Hippocampal formation (tissue), 2 donors: ENCODE measurements around the gene HSF2.
A peak's percentile ranks its signal among the peaks of the same experiment; 100 is the strongest.

Source experiments
- DNase-seq, 2 donors: peaks; one replicate each; lab custom pipeline; 2025; lab: John Stamatoyannopoulos, UW

The HSF2 gene, protein sequence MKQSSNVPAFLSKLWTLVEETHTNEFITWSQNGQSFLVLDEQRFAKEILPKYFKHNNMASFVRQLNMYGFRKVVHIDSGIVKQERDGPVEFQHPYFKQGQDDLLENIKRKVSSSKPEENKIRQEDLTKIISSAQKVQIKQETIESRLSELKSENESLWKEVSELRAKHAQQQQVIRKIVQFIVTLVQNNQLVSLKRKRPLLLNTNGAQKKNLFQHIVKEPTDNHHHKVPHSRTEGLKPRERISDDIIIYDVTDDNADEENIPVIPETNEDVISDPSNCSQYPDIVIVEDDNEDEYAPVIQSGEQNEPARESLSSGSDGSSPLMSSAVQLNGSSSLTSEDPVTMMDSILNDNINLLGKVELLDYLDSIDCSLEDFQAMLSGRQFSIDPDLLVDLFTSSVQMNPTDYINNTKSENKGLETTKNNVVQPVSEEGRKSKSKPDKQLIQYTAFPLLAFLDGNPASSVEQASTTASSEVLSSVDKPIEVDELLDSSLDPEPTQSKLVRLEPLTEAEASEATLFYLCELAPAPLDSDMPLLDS

DNA sequence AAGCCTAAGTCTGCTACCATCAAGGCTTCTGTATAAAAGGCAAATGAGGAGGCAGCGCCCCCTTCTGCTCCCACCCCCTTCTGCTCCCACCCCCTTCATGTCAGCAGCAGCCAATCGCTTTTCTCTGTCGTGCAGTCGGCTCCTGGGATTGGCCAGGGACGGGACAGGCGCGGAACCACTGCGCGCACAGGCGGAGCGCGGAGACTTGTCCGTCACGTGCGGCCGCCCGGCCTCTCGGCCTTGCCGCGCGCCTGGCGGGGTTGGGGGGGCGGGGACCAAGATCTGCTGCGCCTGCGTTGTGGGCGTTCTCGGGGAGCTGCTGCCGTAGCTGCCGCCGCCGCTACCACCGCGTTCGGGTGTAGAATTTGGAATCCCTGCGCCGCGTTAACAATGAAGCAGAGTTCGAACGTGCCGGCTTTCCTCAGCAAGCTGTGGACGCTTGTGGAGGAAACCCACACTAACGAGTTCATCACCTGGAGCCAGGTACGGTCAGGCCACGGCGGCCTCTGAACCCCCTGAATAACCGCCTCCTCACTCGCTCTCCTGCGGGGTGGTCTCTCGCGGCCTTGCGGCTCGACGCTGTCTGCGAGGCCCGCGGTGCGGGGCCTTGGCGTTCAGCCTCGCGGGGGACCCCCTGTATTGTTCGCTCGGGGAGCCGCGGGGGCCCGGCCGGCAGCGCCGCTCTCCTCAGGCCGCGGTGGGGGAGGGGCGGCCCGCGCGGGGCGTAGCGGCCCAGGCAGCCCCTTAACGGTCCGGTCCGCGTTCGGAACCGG, at the start of gene HSF2:
HSF2 (plus strand) TSS at position 305 of the 773 bp plus-strand sequence; CDS start at position 391, 86 bp downstream.
- DNase-seq: peak; percentile 97 to 99

DNA sequence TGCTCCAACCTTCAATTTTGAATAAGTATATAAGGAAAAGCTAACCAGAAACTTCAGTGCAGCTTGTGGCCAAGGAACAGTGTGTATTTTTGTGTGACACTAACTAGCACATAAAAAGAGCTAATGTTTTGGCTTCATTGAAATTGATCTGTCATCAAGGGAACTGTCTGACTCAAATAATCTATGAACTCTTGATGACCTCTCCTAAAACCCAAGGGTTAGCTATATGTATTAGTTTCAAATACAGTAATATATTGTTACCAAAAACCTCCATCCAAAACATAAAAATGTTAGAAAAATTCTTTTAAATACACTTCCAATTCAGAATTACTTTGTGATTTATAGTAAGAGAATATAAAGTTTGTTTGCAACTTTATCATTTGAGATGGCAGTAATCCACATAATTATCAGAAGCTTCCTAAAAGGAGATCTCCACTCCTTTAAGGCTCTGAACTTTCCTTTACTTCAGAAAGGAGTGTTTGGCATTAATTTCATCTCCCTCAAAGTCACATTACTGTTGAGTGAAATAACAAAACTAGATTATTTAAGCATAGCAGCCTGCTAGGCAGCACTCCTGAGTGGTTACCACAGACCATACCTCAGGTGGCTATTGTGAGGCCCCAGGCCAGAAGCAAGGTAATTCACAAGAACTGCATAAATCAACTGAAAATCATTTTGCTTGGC, 46.3 kb upstream of the HSF2 start:
- DNase-seq: no peak

DNA sequence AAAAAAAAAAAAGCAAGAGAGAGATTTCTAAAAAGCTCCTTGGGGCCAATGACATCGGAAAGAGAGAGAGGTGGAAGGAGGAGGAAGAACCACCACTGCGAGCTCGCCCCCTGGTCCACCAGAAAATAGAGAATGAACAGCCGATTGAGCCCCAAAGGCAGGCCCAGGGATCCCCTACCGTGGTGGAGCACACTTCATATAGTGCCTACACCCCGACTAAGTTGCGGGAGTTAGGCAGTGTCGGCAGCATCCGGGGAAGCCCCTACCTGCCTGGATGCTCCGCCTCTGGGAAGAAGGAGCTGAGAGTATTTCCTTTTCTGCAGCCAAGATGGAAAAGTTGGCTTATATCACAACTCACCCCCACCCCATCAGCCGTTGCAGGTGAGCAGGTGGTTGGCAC, 38.6 kb upstream of the HSF2 start:
- DNase-seq: no peak

DNA sequence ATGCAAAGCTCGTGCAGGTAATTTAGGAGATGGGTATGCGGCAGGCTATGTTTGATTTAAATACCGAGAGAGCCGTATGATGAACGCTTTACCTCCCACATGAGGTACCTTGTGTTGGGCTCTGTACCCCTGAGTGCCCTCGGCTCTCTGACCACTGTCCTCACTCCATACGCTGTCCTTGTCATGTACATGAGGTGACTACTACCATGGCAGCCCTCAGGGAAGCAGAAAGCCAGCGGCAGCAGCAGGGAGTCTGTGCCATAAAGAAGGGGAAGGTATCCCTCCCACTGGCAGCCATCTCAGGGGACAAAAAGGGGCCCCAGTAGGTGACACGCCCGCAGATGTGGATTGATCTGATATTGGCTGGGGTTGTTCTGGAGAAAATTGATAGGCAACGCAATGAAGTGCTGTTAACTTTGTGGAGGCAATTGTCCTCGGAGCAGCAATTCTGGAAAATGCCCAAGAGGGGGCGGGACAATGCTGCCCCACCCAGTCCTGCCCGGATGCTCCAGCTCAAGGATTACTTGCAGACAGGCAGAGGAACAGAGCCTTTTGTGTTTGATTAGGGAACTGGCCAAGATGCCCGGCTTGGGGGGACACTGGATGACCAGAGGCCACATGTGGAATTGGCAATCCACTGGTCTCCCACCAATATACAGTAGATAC, 38.0 kb upstream of the HSF2 start:
- DNase-seq: no peak

DNA sequence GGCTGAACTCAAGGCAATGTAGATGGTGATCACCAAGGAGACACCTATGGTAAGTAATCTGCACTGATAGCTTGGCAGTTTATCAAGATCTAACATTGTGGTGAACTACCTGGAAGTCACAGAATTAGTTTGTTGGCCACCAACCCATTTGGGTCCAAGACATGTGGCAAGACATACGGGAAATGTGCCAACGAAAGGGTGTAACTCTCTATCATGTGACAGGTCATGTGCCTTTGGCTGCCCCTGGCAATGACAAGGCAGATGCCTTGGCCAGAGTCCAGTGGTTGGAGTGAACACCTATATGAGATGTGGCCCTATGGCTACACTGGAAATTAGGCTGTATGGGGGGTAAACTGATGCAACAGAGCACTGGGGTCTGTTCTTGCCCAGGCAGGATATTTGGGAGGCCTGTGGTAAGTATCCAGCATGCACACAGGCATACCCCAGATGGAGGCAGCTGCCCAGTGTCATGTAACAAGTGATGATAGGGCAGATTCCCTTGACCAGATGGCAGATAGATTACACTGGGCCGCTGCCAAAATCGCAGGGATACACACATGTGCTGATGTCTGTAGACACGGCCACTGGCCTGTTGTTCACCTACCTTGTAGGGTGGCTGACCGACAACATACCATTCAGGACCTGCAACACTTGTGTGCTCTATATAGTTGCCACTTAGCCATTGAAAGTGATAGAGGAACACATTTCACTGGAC, 35.5 kb upstream of the HSF2 start:
- no peak for DNase-seq

DNA sequence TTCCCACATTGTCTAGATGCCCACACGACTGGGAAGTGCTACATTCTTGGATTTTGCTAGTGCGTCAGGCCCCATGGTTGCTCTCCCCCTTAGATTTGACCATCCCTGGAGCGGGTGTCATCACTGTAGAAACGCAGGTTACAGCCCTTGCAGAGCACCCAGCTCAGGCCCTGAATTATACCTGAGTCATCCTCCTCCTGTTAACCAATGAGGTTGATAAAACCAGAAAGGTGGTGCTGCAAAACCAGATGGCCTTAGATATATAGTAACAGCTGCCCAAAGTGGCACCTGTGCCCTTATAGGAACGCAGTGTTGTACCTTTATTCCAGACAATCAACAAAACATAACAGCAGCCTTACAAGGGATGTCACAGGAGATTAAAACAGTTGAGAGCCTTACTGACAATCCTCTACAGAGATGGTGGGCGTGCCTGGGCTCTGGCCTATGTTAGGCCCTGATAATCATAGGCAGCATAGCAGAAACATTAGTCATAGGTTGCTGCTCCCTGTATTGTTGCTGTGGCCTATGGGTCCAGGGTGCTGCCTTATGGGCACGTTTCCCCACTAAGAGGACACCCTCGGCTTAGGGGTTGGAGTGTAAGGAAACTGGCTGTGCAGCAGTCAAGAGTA, 33.6 kb upstream of the HSF2 start:
- DNase-seq: no peak

DNA sequence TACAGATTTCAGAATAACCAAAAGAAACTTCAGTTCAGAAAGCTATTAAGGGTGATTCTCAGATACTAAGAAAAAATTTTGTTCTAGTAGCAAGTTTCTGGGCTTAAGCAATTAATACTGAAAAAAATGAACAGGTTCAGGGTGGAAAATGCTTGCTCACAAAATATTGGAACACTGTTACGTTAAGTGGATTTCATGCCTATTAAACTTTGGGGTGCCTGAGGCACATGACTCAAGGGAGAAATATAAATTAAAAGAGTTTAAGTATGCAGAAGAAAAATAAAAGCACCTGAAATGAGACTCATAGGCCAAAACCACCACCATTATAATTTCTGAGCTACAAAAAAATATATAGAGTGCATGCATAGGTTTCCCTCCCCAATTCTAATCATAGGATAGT, 32.3 kb upstream of the HSF2 start:
- DNase-seq: no peak

DNA sequence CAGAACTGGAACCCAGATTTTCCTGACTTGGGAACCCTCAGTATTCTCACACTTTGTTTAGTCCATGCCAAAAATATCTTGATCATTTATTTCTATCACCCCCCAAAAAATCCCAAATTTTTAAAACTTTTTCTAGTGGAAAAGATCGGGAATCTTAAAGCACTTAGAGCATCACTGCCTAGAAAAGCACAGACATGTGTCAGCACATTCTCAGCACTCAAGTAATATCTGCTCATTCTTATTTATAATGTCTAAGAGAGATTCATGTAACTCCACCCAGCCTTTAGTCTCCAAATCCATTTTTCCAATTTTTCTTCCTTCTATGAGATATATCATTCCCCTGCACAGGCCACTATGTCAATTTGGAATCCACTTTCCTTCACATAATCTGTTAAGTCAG, 29.9 kb upstream of the HSF2 start:
- DNase-seq: no peak

DNA sequence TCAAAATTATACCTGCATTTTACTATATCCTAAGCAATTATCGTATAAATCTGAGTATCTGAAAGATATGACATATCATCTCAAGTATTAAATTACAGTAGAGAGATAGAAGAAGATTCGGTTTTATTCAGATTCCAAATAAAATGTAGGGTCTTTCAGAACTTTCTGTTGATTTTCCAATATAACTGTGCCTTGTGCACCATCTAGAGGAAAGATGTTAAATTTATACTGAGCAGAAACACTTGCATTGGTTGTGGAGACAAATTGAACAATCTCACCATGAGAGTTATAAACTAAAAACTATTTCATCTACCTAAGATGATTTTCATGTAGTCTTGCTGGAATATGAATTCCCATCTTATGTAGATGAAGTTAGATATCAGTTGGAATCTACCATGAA, 26.8 kb upstream of the HSF2 start:
- peak in 1 of 2 donors; percentile 16 for DNase-seq

DNA sequence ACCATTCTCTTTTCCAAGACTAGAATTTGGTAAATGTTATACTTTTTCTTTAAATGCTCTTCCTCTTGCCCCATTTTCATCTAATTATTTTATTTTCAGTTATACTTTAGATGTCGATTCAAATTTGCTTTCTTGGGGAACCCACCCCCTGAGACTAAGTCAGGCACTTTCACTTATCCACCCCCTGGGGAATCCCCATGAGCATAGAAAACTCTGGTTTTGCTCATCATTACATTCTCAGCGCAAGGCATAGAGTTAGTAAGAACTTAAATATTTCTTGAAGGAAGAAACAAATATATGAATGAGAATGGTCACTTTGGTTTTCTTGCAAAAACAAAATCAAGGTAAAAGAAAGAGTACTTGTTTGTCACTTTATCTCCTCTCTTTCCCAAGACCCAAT, 25.1 kb upstream of the HSF2 start:
- DNase-seq: no peak

DNA sequence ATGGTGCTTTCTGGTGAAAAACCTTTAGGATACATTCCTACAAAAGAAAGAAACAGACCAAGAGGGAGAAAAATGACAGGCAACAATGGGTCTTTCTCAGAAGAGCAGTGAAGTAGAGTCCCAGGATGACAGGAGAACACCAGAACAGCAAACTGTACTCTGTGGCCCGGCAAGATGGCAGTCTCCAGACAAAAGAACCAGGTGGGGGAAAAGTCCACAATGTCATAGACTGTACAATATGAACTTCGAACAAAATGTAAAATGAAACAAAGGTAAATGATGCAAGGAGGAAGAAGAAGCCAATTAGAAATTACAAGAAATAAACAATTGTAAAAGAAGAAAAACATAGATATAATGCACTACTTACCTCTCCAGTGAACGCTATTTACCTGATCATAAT, 23.2 kb upstream of the HSF2 start:
- no peak for DNase-seq

DNA sequence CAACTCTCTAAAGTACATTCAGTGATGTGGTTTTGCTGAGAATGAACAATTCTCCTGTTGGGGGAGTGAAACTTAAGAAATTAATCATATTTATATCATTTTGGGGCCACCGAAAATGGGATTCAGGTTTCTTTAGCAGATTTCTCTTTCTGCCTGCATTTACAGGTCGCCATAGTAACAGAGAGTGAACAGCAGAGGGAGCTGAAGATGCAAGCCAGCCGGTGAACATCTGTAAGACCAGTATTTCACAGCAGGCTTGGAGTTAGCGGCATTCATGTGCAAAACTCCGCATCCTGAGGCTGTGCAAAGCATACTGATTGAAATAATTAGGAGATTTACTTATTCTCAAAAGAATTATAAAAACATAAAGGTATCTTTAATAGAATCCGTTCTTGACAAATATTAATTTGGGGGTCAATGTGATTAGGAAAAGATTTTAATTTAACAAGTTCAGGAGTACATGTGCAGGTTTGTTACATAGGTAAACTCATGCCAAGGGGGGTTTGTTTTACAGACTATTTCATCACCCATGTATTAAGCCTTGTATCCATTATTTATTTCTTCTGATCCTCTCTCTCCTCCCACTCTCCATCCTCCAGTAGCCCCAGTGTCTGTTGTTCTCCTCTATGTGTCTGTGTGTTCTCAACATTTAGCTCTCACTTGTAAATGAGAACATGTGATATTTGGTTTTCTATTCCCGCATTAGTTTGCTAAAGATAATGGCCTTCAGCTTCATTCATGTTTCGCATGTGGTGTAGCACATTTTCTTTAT, 17.8 kb upstream of the HSF2 start:
- DNase-seq: peak; percentile 13 to 68

DNA sequence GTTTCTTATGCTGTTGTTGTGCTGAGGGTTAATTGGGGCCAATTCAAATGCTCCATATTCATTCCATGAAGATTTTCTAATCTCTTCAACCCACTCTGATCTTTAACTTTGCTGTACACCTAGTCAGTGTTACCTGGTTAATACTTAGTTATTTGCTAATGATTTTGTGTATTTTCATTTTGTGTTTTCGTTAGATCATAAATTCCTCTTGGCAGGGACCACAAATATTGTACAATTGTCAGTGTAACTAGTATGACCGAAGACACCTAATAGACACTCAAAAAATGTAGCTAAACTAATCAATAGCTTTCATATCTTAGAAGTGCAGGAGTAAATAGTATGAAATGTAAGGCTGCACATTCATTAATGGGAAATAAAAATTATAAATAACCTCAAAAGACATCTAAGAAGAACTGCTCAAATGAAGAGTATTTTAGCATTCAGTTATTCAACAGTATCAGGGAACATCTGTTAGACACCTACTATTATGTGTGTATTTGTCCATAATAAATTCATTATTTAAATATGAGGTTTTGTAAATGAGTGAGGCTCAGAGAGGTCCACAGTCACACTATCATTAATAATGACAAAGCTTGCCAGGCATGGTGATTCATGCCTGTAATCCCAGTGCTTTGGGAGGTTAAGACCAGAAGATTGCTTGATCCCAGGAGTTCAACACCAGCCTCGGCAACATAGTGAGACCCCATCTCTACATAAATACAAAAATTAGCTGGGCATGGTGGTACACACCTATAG, 13.4 kb upstream of the HSF2 start:
- no peak for DNase-seq

DNA sequence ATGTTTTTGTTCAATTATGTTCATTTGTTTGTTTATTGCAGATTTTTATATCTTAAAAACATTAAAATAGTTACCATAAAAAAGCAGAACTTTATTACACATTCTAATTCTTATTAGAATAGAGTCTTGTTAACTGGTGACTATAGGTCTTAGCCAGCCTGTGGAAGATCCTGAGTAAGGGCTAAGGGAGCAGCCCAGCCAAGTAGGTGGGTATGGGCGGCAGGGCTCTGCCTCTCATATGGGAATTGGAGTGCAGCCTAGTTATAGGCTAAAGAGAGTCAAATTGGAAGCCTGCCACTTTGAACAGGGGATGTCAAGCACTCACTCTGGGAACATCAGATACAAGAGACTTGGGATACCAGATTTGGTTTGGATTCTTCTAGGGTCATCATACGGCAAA, 10.5 kb upstream of the HSF2 start:
- DNase-seq: no peak

DNA sequence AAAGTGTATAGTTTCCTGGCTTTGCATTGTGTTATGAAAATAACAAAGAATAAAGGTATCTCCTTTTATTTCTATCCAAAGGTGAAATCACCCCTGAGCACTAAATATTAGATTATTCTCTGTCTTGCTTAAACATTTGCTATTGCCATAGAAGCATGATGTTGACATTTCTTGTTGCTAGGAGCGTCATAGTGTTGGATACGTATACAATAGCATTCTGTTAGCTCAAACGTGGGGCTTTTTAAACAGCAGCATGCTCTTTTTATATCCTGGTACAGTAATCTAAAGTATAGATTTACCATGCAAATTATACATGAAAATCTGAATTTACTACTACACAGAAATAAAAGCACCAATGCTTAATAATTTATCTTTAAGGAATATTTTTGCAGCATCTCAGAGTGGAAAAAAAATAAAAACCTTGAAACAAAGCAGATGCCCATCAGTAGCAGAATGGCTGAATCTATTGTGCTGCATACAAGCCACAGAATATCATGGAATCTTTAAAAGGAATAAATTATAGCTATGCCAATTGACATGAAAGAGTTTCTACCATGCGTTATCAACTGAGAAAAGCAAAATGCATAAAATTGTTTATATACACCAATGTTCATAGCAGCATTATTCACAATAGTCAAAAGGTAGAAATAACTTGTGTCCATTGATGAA, 9.6 kb upstream of the HSF2 start:
- no peak for DNase-seq

DNA sequence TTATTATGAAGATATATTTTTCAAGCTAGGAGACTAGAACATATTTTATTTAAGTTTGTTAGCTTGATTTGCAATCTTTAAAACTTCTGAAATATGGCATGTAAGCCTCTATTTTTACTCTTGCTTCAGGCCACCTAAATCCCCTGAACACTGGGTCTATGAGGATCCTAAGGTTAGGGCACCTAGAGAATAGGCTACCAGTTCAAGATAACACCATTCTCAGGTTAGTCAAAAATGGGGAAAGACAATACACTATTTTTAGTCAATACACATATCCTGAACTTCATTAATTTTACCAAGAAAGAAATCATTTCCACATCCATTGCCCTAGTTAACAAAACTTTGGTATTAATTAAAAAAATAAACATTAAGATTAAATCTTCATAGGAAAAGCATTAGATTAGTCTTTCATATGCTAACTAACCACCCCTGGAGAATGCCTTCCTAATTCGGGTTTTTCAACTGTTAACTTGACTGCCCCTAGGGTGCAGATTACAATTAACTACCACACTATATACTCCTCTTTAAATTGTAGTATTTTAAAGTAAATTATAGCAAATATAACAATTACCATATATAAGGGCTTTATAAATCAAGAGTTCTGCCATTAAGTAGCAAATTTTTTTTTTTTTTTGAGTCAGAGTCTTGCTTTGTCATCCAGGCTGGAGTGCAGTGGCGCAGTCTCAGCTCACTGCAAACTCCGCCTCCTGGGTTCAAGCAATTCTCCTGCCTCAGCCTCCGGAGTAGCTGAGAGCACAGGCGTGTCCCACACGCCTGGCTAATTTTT, 6.7 kb upstream of the HSF2 start:
- no peak for DNase-seq

DNA sequence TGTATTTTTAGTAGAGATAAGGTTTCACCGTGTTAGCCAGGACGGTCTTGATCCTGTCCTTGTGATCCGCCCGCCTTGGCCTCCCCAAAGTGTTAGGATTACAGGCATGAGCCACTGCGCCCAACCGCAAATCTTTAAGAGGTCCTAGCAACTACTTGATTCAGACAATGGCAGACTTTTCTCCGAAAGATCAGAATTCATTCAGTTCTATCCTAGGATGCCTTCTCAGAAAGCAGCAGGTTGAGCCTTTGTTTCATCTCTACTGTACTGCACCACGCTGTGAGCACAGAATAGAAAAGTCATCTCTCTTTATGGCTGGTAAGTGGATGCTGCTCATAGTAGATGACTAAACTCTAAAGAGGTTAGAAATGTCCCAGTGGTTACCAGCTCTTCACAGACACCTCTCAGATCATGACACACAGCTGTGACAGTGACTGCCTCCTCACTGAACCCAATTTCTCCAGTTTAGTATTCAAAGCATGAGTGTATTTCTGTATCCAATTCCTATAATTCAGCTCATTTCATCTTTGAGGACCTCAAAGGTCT, 6.0 kb upstream of the HSF2 start:
- no peak for DNase-seq

DNA sequence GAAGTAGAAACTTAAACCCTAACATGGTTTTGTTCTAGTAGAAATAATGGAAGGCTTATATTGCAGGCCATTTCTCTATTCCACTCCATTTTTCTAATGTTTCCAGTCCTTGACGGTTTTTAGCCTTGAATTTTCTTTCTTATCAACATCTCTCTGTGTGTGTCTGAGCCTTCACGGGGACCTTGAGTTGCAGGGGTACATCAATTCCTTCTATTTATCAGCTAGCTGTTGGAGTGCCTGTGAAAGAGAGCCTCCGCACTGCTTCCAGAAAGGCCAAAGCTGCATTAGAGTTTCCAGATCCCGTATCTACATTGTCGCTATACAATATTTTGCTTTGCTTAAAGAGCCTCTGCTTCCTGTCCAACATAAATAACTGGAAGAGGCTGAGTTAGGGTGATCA, 5.4 kb upstream of the HSF2 start:
- no peak for DNase-seq
